GOT3 (cell line): ENCODE data around the gene RALY.

ENCODE experiments used
- DNase-seq: peaks from one replicate; lab custom pipeline; 2025; ENCODE audit warnings: mixed read lengths; lab: John Stamatoyannopoulos, UW

RALY gene

DNA sequence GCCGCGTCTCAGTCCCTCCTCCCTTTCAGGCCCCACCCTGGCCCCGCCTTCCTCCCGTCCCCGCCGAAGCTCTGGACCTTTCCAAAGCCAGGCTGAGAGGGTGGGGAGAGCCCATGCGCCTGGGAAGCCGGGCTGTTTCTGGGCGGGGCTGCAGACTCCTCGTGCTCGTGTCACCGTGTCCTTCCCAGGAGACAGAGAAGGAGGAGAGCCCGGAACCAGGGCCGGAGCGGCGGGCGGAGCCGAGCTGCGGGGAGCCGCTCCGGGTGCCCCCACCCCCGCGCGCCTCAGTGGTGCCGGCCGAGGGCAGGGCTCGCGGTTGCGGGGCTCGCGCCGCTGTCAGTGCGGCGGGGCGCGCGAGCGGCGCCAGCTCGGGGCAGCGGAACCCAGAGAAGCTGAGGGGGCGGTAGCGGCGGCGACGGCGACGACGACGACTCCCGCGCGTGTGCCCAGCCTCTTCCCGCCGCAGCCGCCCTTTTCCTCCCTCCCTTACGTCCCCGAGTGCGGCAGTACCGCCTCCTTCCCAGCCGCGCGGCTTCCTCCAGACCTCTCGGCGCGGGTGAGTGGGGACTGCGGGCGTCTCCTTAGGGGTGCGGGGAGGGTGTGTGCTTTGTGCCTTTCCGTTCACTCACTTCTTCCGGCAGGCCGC is at the start of gene RALY:
RALY (plus strand) TSS at position 336 of the 646 bp plus-strand sequence. CDS start 78,164 bp downstream, outside the sequence.
- no peak for DNase-seq

- no peak for DNase-seq
Measured at GRCh38 chr20:33944914-33945313, 48.8 kb upstream of the RALY start.

GRCh38 chr20:33945391-33946081 is 48.2 kb upstream of the RALY start:
- no peak for DNase-seq

- DNase-seq: no peak
Measured at GRCh38 chr20:33947709-33948295, 45.9 kb upstream of the RALY start.

DNA sequence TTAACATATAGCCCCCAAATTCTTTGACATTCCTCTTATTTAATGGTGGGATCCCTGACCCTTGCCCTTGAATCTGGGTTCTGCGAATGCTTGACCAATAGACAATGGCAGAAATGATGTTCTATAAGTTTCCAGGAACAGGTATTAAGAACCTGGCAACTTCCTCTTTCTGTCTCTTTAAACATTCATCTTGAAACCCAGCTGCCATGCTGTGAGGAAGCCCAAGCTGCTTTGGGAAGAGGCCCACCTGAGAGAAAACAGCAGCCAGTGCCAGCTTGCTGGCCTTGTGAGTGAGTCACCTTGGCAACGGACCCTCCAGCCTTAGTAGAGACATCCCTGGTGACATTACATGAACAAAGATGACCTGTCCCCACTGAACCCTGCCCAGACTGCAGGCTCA is 45.2 kb upstream of the RALY start:
- no peak for DNase-seq

DNA sequence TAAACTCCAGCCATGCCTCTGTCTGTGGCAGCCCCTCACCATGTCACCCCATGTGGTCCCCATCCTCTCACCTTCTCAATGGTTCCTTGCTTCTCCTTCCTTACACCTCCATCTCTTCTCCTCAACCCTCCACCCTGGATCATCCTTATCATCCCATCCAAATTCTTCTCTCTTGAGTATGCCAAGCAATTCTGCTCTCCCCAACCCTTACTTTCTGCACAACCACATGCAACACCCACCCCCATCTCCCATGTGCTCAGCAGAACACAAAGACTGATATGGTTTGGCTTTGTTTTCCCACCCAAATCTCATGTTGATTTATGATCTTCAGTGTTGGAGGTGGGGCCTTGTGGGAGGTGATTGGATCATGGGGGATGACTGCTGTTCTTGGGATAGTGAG is 42.5 kb upstream of the RALY start:
- no peak for DNase-seq

DNA sequence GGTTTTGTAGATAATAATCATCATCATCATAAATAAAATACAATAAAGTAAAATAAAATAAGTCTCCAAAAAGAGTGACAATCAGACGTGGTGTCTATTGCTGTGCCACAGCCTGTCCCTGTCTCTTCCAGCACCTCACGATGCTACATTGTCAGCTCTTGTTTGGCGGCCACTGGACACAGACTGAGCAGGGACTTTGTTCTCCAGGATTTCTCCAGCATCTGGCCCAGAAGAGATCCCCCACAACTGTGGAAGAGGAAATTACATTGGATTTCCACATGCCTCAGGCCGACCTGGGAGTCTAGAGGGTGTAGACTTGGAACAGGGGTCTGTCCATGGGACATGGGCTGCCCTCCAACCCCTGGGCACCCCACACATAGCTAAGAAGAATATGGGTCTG is 39.2 kb upstream of the RALY start:
- no peak for DNase-seq

DNA sequence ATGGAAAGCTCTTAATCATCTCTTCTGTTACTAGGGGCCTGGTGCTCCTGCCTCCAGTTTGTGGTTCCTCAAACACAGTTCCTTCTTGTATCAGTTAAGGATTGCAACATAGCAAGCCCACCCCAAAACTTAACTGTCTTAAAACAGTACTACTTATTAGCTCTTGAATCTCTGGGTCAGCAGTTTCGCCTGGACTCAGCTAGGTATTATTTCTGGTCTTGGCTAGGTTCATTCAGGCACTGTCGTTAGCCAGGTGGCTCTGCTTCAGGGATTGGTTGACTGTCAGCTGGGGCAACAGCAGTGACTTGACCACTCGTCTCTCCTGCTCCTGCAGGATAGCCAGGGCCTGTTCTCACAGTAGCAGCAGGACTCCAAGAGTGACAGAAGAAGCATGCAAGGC is 30.0 kb upstream of the RALY start:
- DNase-seq: no peak

GRCh38 chr20:33964441-33964840 is 29.3 kb upstream of the RALY start:
- no peak for DNase-seq

DNA sequence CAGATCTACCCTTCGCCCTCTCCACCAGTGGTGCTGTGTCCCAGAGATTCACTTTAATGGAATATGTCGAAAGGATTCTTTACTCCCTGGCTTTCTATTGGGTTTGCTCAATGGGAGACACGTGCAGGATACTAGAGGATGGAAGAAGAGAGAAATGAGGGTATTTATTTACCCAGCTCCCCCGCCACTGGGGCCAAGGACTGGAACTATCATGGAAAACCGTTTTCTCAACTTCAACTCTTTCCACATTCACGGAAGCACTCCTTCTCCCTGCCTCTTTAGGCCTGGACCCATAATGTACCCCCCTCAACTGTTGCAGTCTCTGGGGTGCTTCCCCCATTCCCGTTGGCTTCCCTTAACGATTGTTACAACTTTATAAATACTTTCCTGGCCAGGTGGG is 26.6 kb upstream of the RALY start:
- no peak for DNase-seq

DNA sequence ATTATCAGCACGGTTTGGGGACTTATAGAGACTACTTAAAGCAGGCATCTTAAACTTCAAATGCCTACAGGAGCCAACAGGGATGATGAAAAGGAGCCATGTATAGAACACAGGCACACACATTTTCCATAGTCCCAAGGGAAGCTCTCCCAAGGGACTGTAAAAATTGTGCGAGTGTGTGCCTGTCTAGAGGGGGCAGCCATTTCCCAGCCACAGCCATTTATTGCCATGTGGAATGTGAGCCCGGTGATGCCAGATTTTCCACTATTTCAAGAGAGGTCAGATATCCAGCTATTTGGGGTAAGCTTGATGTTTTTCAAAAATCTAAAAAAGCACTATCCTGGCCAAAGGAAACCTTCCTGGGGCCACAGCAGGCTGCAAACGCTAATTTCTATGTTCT is 24.1 kb upstream of the RALY start:
- DNase-seq: no peak

DNA sequence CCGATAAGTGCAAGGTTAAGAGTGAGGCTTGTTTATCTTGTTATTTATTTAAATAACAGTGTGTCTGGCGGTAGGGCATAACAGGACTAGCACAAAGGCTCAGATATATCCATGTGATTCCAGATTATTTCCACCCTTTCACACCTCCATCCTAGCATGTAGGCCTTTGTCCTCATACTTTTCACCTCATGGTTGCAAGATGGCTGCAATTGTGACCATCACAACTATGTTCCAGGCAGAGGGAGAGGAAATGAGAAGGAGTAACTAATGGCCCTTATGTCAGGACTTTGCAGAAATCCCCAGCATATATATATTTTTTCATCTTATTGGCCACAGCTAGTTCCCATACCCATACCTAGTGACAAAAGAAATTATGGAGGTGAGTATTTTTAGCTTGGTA is 23.5 kb upstream of the RALY start:
- no peak for DNase-seq

DNA sequence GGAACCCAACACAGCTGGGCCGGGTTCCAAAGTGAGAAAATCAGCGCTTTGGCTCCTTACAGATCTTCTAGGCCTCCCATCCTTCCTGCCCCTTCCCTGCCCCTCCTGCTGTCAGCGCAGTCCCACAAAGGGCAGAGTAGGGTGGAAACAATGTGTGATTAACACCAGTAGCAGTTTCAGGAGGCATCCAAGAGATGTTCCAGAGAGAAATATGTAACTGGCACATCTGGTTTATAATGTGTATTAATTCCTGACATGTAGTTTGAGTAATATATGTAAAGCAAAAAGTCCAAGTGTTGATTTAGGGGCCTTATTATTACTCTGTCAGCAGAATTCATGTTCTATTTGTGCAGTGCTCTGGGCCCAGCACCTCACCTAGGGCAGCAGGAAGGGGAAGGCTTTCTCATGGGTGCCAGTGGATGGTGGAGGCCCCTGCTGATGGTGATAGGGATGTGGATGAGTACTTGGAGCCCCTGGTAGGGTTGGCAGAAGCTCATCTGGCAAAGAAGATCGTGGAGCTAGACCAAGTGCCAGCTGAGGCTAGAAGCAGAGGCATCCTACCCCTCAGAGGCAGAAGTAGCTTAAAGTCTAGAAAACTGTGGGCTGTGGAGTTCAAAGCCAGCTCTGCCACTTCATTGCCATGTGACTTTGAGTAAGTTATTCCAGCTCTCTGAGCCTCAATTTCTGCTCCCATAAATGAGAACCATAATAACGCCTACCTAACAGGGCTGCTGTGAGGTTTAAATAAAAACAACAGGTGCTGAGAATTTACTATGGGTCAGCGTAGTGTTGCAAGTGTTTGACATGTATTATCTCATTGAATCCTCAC is 22.4 kb upstream of the RALY start:
- no peak for DNase-seq

GRCh38 chr20:33976959-33977358 is 16.8 kb upstream of the RALY start:
- no peak for DNase-seq

DNA sequence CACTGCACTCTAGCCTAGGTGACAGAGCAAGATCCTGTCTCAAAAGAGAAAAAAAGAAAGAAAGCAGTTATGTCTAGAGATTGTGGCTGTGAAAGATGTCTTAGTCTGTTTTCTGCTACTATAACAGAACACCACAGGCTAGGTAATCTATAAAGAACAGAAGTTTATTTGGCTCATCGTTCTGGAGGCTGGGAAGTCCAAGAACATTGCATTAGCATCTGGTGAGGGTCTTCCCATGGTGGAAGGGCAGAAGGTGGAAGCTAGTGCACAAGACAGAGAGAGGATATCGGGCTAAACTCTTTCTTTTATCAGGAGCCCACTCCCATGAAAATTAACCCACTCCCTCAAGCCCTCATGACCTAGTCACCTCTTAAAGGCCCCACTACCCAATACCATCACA is 16.2 kb upstream of the RALY start:
- no peak for DNase-seq

- DNase-seq: no peak
Measured at GRCh38 chr20:33979094-33979493, 14.6 kb upstream of the RALY start.

GRCh38 chr20:33981347-33981746 is 12.4 kb upstream of the RALY start:
- DNase-seq: no peak

- DNase-seq: no peak
Measured at GRCh38 chr20:33981964-33982363, 11.7 kb upstream of the RALY start.

DNA sequence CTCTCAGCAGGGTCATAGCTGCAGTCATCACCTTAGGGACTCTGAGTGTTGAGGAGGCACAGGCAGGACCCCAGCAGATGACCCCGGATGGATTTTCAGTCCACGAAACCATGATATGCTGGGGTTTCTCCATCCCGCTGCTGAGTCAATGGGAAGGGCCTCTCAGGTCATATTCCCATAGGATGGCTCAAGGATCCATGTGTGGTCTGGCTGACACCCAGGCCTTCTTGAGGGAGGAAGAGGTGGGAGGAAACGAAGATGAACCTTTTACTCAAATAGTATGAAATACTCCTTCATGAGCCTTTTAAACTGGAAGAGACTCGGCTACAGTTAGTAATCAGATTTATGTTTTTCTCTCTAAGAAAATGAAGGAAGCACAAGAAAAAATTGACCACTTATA is 10.3 kb upstream of the RALY start:
- DNase-seq: no peak

- DNase-seq: no peak
Measured at GRCh38 chr20:33984182-33984719, 9.5 kb upstream of the RALY start.

DNA sequence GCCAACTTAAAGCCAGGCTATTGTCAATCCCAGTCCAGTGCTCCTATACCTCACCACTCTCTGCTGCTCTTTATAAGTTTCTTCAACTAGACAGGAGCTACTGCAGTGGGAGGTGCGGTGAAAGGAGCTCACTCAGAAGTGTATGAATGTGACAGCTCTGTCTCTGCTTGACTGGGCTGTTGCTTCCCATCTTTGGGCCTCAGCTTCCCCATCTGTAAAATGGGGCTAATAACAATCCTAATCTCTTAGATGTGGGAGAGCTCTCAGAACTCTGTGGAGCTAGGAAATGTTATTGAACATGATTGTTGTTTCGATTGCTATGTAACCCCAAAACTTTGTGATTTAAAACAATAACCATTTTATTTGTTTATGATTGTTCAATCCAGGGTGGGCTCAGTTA is 8.4 kb upstream of the RALY start:
- no peak for DNase-seq

DNA sequence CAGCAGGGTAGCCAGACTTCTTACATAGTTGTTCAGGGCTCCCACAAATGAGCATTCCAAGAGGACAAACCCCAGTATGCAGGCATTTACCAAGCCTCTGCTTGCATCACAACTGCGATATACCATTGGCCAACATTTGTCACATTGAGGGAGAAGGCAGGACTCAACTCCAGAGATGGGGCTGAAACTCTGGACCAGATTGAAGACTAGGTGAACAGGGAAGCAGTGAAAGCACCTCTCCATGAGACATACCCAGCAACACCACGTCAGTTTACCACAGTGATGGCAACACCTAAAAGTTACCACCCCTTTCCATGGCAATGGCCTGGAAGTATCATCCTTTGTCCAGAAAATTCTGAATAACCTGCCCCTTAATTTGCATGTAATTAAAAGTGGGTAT is 7.9 kb upstream of the RALY start:
- DNase-seq: no peak
